22Rv1 (cell line): ENCODE measurements around the gene ZNF750.

Source experiments
- CTCF ChIP-seq: fragments of 450-650 bp; IDR thresholded peaks from 2 replicates; pipeline ENCODE4 v1.5.1; 2017; ENCODE audit warnings: mild to moderate bottlenecking
- ZFX ChIP-seq: fragments of 450-650 bp; IDR thresholded peaks from 2 replicates; pipeline ENCODE4 v1.6.1; 2017; ENCODE audit warnings: antibody characterized with exemption, borderline replicate concordance

DNA sequence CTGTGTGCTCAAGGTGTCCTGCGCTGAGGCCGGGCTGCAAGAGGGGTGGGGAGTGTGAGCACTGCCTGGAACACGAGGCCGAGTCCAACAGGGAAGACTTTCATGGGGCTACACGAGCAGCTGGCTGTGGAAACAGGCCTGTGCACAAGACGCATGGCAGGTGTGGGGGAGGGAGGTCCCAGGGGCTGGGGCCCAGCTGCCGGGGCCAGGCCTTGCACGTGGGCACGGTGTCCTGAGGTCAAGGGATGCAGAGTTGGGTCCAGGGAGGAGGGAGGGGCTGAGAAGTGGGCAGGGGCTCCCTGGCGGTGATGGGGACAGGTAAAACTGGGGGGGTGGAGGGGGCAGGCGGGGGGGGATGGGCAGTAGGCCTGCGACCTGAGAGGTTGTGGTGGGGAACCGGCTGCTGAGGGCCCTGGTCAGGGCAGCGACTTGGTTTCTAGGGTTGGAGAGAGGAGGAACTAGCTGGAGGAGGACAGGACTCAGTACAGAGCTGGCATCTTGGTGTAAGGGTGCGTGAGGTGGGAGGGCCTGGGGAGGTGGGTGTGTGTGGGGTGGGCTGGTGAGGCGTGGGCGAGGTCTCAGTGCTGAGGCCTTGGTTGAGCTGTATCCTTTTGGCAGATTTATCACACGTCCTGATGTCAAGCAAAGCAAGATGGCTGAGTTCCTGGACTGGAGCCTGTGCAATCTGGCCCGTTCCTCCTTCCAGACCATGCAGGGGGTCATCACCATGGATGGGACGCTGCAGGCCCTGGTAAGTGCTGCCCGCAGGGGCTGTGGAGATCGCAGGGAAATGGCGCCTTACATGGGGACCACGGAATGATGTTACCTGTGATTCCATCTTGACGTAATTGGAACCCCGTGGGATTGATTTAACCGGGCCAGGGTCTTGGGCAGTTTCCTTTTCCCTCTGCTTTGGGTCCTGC is 58.6 kb downstream of the ZNF750 start:
- TF ChIP-seq CTCF: no peak
- TF ChIP-seq ZFX: no peak
